Breast epithelium (tissue), 4 donors: ENCODE results near the gene SHFL. TPM values are rescaled to one million over a fixed set of nuclear protein-coding genes. Genes with fewer than 3 reads are reported as not detected.

Experiments used
- DNase-seq, 2 donors: peaks; one replicate each; pipeline ENCODE4 v3.0.0-alpha.2; 2019; ENCODE audit warnings: low spot score in 2 of 2
- H3K27ac ChIP-seq, 2 donors: fragments of 200-600 bp; sonication (generic) in 1 of 2; one replicate each; pipeline ENCODE4 v1.5.1; 2016 to 2019; ENCODE audit warnings: mild to moderate bottlenecking in 1 of 2
- H3K27me3 ChIP-seq, 2 donors: fragments of 200-600 bp; sonication (generic) in 1 of 2; one replicate each; pipeline versions ENCODE4 v1.5.1 to v1.6.0; 2017 to 2019; ENCODE audit warnings: control low read depth in 1 of 2, mild to moderate bottlenecking in 1 of 2
- H3K36me3 ChIP-seq: fragments of 200-600 bp; one replicate; pipeline ENCODE4 v1.5.1; 2019
- H3K4me1 ChIP-seq, 2 donors: fragments of 200-600 bp; sonication (generic); one replicate each; pipeline ENCODE4 v1.5.1; 2016 to 2019; ENCODE audit warnings: control low read depth in 1 of 2
- H3K4me3 ChIP-seq, 3 donors: fragments of 200-600 bp; sonication (generic); 1 replicate in 2 of 3; 2 replicates in 1 of 3; pipeline ENCODE4 v1.5.1; 2016 to 2019; ENCODE audit warnings: mild to moderate bottlenecking in 3 of 3, moderate library complexity in 2 of 3
- H3K9me3 ChIP-seq, 2 donors: fragments of 200-600 bp; sonication (generic) in 1 of 2; one replicate each; pipeline ENCODE4 v1.5.1; 2016 to 2019; ENCODE audit warnings: control low read depth in 1 of 2
- CTCF ChIP-seq, 3 donors: fragments of 450-650 bp; IDR thresholded peaks; one replicate each; pipeline ENCODE4 v1.5.1; 2016 to 2017; ENCODE audit warnings: antibody characterized with exemption in 3 of 3, mild to moderate bottlenecking in 3 of 3, moderate library complexity in 3 of 3
- POLR2A ChIP-seq: fragments of 450-650 bp; IDR thresholded peaks from one replicate; pipeline ENCODE4 v1.6.1; 2016; ENCODE audit warnings: antibody characterized with exemption, mild to moderate bottlenecking, moderate library complexity
- POLR2AphosphoS5 ChIP-seq, 3 donors: sonication (generic); formaldehyde crosslinking; IDR thresholded peaks; one replicate each; pipeline ENCODE4 v1.6.1; 2017; ENCODE audit warnings: antibody characterized with exemption in 3 of 3
- intact Hi-C: fragments of 100-400 bp; cut with DNase I; formaldehyde crosslinking; loops from one replicate; pipeline ENCODE4 v1.15.1; 2023; ENCODE audit warnings: low total_unique reads
- total RNA-seq, 3 donors: library from RNA; depleted of rRNA; stranded (reverse); fragments of >200 nt; gene quantifications; one replicate each; pipeline ENCODE4 v1.1.0, GENCODE V29; 2016

The SHFL gene
- total RNA-seq, 3 donors from 2014 or later, result 26.4 to 47.6 (median 34.1) TPM

GRCh38 chr19:10104665-10105508 lies 18.8 kb downstream of the SHFL start:
- Histone ChIP-seq H3K27me3 (no peaks in the 10 kb centered on the region), H3K27ac (peak overlapping the region; percentile 15 to 25), H3K4me3 (no peak overlapping the region), H3K4me1 (peaks cover 0 to 8% of the 10 kb centered on the region in 2 donors), H3K36me3 (no peaks in the 10 kb centered on the region), H3K9me3 (no peaks in the 10 kb centered on the region)
- intact Hi-C loops, result no loop called here
- TF ChIP-seq POLR2AphosphoS5 (IDR thresholded peaks at IDR 0.05) (no peak), CTCF (IDR thresholded peaks at IDR 0.05) (no peak), POLR2A (no peak)
- DNase-seq, result no peak

- Histone ChIP-seq H3K4me3 (peak overlapping the region; percentile 71 to 92 (median 74)), H3K4me1 (peaks cover 0 to 8% of the 10 kb centered on the region in 2 donors), H3K27ac (peak overlapping the region; percentile 62 to 84), H3K9me3 (no peaks in the 10 kb centered on the region), H3K36me3 (no peaks in the 10 kb centered on the region), H3K27me3 (no peaks in the 10 kb centered on the region)
- intact Hi-C loops, result no loop called here
- no peak for DNase-seq
- TF ChIP-seq POLR2AphosphoS5 (IDR thresholded peaks at IDR 0.05), result no peak
- no peak for TF ChIP-seq CTCF (IDR thresholded peaks at IDR 0.05)
- no peak for TF ChIP-seq POLR2A
Observed at GRCh38 chr19:10105509-10106099, 19.5 kb downstream of the SHFL start.

DNA sequence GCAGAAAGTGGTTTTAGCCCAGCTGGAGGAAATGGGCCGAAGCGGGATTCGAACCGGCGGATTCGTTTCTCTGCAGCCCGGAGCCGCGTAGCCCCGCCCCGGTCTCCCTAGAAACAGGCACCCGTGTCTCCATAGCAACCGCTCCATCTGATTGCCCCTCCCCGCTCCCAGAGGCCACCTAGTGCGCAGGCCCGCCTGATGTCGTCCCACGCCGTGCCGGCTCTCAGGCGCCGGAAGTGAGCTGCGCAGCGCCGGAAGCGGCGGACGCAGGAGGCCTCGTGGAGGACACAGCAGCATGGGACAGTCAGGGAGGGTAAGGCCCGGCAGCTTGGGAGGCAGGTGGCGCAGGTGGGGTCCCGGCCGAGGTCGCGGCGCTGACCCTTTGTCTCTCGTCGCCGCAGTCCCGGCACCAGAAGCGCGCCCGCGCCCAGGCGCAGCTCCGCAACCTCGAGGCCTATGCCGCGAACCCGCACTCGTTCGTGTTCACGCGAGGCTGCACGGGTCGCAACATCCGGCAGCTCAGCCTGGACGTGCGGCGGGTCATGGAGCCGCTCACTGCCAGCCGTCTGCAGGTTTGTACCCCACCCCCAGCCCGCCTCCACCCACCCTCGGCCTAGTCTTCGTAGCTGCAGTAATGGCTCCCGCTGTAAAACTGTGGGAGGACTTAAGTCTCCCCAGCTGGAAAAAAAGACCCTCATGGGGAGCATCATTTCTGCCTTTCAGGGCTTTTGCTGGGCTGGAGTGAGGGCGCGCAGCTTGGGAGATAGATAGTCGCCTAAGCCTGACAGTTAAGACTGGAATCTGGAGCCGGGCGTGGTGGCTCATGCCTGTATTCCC lies 20.2 kb downstream of the SHFL start, which contains the start of gene PPAN:
Gene PPAN, plus strand, starts transcription at position 263 of the 837 bp plus-strand sequence. Its CDS starts 33 bp downstream, at position 296.
- Histone ChIP-seq H3K4me3 (peak within 1 kb of the TSS; percentile 71 to 92 (median 74)), H3K27me3 (no peaks in the 10 kb centered on the region), H3K9me3 (no peaks in the 10 kb centered on the region), H3K4me1 (peaks cover 0 to 8% of the 10 kb centered on the region in 2 donors), H3K36me3 (no peaks in the 10 kb centered on the region), H3K27ac (peak within 1 kb of the TSS; percentile 62 to 84)
- TF ChIP-seq POLR2A, result no peak
- no peak for TF ChIP-seq CTCF (IDR thresholded peaks at IDR 0.05)
- peak; percentile 75 to 92 (median 88) for TF ChIP-seq POLR2AphosphoS5 (IDR thresholded peaks at IDR 0.05)
- intact Hi-C loops, result no loop called here
- DNase-seq, result peak; percentile 97 to 98

GRCh38 chr19:10107254-10107653 lies 21.1 kb downstream of the SHFL start:
- Histone ChIP-seq H3K9me3 (no peaks in the 10 kb centered on the region), H3K27me3 (no peaks in the 10 kb centered on the region), H3K36me3 (no peaks in the 10 kb centered on the region), H3K4me1 (peaks cover 0 to 8% of the 10 kb centered on the region in 2 donors), H3K4me3 (peak overlapping the region; percentile 71 to 92 (median 74)), H3K27ac (no peak overlapping the region)
- intact Hi-C loops, result no loop called here
- TF ChIP-seq POLR2A, result no peak
- TF ChIP-seq CTCF (IDR thresholded peaks at IDR 0.05), result no peak
- TF ChIP-seq POLR2AphosphoS5 (IDR thresholded peaks at IDR 0.05), result no peak
- no peak for DNase-seq
